ENCODE data around the gene MTMR3.
"Not testable (repeated sequence)": the region's sequence is repeated elsewhere in the genome, so short reads cannot be mapped to it uniquely, and the experiment has no call there.

Gene MTMR3

GRCh38 chr22:30046716-30047363 lies 163.9 kb downstream of the MTMR3 start:
- no peak for DNase-seq

GRCh38 chr22:30047364-30047738 lies 164.4 kb downstream of the MTMR3 start:
- no peak for DNase-seq

GRCh38 chr22:30048681-30049080 lies 165.7 kb downstream of the MTMR3 start:
- no peak for DNase-seq

- no peak for DNase-seq
Observed at GRCh38 chr22:30054067-30054763, 171.2 kb downstream of the MTMR3 start.

- no peak for DNase-seq
Observed at GRCh38 chr22:30054764-30055069, 171.7 kb downstream of the MTMR3 start.

GRCh38 chr22:30056015-30056414 lies 173.0 kb downstream of the MTMR3 start:
- no peak for DNase-seq

- no peak for DNase-seq
Observed at GRCh38 chr22:30057375-30057774, 174.4 kb downstream of the MTMR3 start.

GRCh38 chr22:30059346-30060020 lies 176.5 kb downstream of the MTMR3 start:
- not testable (repeated sequence) for DNase-seq

- not testable (repeated sequence) for DNase-seq
Observed at GRCh38 chr22:30061094-30061493, 178.1 kb downstream of the MTMR3 start.

- no peak for DNase-seq
Observed at GRCh38 chr22:30062259-30062658, 179.3 kb downstream of the MTMR3 start.

GRCh38 chr22:30062950-30063349 lies 180.0 kb downstream of the MTMR3 start:
- DNase-seq, result no peak

GRCh38 chr22:30064172-30064571 lies 181.2 kb downstream of the MTMR3 start:
- DNase-seq, result no peak

GRCh38 chr22:30073743-30074142 lies 190.8 kb downstream of the MTMR3 start:
- no peak for DNase-seq

GRCh38 chr22:30074147-30074546 lies 191.2 kb downstream of the MTMR3 start:
- DNase-seq, result no peak

- no peak for DNase-seq
Observed at GRCh38 chr22:30074994-30075393, 192.0 kb downstream of the MTMR3 start.

GRCh38 chr22:30077279-30077880 lies 194.4 kb downstream of the MTMR3 start:
- DNase-seq, result no peak

GRCh38 chr22:30078320-30079311 lies 195.6 kb downstream of the MTMR3 start:
- peak in 14 of 56 donors; percentile 0 to 30 (median 7) for DNase-seq

- DNase-seq, result peak in 35 of 56 donors; percentile 1 to 60 (median 17)
Observed at GRCh38 chr22:30079952-30080533, 197.1 kb downstream of the MTMR3 start, which contains the start of gene HORMAD2. HORMAD2 (plus strand) TSS chr22:30080464; CDS start chr22:30093953, 13,489 bp downstream.
